Liver (tissue), 3 donors: ENCODE data around the gene PLCL1.

Source experiments
- FOXA1 ChIP-seq: IDR thresholded peaks from 2 replicates; pipeline ENCODE4 v1.6.1; 2016; ENCODE audit warnings: antibody characterized with exemption
- GABPA ChIP-seq, 2 donors: IDR thresholded peaks in 1 of 2; conservative IDR thresholded peaks in 1 of 2; 2 replicates each; pipeline ENCODE4 v1.6.1; 2016; ENCODE audit warnings: antibody characterized with exemption in 2 of 2, mild to moderate bottlenecking in 1 of 2, moderate library complexity in 1 of 2
- JUND ChIP-seq, 2 donors: IDR thresholded peaks; 2 replicates each; pipeline ENCODE4 v1.6.1; 2016; ENCODE audit warnings: antibody characterized with exemption in 2 of 2
- RAD21 ChIP-seq, 2 donors: IDR thresholded peaks; 2 replicates each; pipeline ENCODE4 v1.6.1; 2016; ENCODE audit warnings: antibody characterized with exemption in 2 of 2, mild to moderate bottlenecking in 2 of 2
- RXRA ChIP-seq, 2 donors: IDR thresholded peaks; 2 replicates each; pipeline ENCODE4 v1.6.1; 2017 to 2018; ENCODE audit warnings: antibody characterized with exemption in 2 of 2, mild to moderate bottlenecking in 1 of 2
- SP1 ChIP-seq: IDR thresholded peaks from 2 replicates; pipeline ENCODE4 v1.6.1; 2018; ENCODE audit warnings: antibody characterized with exemption, mild to moderate bottlenecking
- YY1 ChIP-seq: IDR thresholded peaks from 2 replicates; pipeline ENCODE4 v1.6.1; 2016; ENCODE audit warnings: antibody characterized with exemption, mild to moderate bottlenecking
- TF ChIP-seq, protein P1 (sequence below): fragments of 150-350 bp; IDR thresholded peaks from 2 replicates; pipeline ENCODE4 v1.5.1; 2017; ENCODE audit warnings: improper control_type of control experiment, low read depth, low read length; ENCODE audit not compliant: missing input control
- TF ChIP-seq, protein P2 (sequence below): IDR thresholded peaks from 2 replicates; pipeline ENCODE4 v1.6.1; 2016; ENCODE audit warnings: antibody characterized with exemption
- TF ChIP-seq, protein P3 (sequence below): IDR thresholded peaks from 2 replicates; pipeline ENCODE4 v1.6.1; 2016; ENCODE audit warnings: antibody characterized with exemption
- TF ChIP-seq, protein P4 (sequence below): IDR thresholded peaks from 2 replicates; pipeline ENCODE4 v1.6.1; 2016; ENCODE audit warnings: antibody characterized with exemption
- TF ChIP-seq, protein P5 (sequence below): IDR thresholded peaks from 2 replicates; pipeline ENCODE4 v1.6.1; 2016; ENCODE audit warnings: antibody characterized with exemption, mild to moderate bottlenecking
- donor health status: healthy.
- donor health status: healthy.

DNA sequence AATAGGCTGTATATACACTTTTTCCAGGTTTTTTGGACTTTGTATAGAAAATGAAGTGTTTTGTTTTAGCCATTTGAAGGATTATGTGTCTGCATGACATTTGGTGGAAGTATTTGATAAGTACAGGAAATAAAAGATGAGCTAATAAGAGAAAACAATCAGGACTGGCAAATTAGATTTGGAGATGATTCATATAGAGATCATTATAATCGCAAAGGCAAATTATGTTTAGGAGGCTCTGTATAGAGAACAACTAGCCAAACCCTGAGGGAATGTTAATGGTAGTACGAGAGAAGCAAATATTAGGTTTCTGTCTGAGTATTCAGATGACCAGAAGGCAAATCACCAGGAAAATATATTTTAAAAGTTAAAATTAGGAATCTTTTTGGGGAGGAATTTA is 41.7 kb downstream of the PLCL1 start:
- TF ChIP-seq, protein P1, sequence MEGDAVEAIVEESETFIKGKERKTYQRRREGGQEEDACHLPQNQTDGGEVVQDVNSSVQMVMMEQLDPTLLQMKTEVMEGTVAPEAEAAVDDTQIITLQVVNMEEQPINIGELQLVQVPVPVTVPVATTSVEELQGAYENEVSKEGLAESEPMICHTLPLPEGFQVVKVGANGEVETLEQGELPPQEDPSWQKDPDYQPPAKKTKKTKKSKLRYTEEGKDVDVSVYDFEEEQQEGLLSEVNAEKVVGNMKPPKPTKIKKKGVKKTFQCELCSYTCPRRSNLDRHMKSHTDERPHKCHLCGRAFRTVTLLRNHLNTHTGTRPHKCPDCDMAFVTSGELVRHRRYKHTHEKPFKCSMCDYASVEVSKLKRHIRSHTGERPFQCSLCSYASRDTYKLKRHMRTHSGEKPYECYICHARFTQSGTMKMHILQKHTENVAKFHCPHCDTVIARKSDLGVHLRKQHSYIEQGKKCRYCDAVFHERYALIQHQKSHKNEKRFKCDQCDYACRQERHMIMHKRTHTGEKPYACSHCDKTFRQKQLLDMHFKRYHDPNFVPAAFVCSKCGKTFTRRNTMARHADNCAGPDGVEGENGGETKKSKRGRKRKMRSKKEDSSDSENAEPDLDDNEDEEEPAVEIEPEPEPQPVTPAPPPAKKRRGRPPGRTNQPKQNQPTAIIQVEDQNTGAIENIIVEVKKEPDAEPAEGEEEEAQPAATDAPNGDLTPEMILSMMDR: no peak
- TF ChIP-seq, protein P2, sequence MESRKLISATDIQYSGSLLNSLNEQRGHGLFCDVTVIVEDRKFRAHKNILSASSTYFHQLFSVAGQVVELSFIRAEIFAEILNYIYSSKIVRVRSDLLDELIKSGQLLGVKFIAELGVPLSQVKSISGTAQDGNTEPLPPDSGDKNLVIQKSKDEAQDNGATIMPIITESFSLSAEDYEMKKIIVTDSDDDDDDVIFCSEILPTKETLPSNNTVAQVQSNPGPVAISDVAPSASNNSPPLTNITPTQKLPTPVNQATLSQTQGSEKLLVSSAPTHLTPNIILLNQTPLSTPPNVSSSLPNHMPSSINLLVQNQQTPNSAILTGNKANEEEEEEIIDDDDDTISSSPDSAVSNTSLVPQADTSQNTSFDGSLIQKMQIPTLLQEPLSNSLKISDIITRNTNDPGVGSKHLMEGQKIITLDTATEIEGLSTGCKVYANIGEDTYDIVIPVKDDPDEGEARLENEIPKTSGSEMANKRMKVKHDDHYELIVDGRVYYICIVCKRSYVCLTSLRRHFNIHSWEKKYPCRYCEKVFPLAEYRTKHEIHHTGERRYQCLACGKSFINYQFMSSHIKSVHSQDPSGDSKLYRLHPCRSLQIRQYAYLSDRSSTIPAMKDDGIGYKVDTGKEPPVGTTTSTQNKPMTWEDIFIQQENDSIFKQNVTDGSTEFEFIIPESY: no peak
- TF ChIP-seq, protein P3, sequence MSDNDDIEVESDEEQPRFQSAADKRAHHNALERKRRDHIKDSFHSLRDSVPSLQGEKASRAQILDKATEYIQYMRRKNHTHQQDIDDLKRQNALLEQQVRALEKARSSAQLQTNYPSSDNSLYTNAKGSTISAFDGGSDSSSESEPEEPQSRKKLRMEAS: no peak
- TF ChIP-seq GABPA (IDR thresholded peaks at IDR 0.05 in 1 of 2, conservative IDR thresholded peaks at IDR 0.05 in 1 of 2) (no peak), FOXA1 (no peak), SP1 (no peak), YY1 (no peak), JUND (IDR thresholded peaks at IDR 0.05) (no peak), RXRA (IDR thresholded peaks at IDR 0.05) (no peak), RAD21 (IDR thresholded peaks at IDR 0.05) (no peak)
- TF ChIP-seq, protein P4, sequence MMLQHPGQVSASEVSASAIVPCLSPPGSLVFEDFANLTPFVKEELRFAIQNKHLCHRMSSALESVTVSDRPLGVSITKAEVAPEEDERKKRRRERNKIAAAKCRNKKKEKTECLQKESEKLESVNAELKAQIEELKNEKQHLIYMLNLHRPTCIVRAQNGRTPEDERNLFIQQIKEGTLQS: no peak
- TF ChIP-seq, protein P5, sequence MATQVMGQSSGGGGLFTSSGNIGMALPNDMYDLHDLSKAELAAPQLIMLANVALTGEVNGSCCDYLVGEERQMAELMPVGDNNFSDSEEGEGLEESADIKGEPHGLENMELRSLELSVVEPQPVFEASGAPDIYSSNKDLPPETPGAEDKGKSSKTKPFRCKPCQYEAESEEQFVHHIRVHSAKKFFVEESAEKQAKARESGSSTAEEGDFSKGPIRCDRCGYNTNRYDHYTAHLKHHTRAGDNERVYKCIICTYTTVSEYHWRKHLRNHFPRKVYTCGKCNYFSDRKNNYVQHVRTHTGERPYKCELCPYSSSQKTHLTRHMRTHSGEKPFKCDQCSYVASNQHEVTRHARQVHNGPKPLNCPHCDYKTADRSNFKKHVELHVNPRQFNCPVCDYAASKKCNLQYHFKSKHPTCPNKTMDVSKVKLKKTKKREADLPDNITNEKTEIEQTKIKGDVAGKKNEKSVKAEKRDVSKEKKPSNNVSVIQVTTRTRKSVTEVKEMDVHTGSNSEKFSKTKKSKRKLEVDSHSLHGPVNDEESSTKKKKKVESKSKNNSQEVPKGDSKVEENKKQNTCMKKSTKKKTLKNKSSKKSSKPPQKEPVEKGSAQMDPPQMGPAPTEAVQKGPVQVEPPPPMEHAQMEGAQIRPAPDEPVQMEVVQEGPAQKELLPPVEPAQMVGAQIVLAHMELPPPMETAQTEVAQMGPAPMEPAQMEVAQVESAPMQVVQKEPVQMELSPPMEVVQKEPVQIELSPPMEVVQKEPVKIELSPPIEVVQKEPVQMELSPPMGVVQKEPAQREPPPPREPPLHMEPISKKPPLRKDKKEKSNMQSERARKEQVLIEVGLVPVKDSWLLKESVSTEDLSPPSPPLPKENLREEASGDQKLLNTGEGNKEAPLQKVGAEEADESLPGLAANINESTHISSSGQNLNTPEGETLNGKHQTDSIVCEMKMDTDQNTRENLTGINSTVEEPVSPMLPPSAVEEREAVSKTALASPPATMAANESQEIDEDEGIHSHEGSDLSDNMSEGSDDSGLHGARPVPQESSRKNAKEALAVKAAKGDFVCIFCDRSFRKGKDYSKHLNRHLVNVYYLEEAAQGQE: no peak
